GM03348 (cell line): Measurements from ENCODE around the gene SRCIN1.
"Not testable (repeated sequence)": the region's sequence is repeated elsewhere in the genome, so short reads cannot be mapped to it uniquely, and the experiment has no call there.

Experiments
- DNase-seq: peaks from one replicate; pipeline ENCODE4 v3.0.0; 2012; ENCODE audit warnings: low spot score

The SRCIN1 gene

GRCh38 chr17:38544839-38545209, 60.9 kb downstream of the SRCIN1 start:
- DNase-seq, result no peak

GRCh38 chr17:38544175-38544838, 61.4 kb downstream of the SRCIN1 start:
- no peak for DNase-seq

DNA sequence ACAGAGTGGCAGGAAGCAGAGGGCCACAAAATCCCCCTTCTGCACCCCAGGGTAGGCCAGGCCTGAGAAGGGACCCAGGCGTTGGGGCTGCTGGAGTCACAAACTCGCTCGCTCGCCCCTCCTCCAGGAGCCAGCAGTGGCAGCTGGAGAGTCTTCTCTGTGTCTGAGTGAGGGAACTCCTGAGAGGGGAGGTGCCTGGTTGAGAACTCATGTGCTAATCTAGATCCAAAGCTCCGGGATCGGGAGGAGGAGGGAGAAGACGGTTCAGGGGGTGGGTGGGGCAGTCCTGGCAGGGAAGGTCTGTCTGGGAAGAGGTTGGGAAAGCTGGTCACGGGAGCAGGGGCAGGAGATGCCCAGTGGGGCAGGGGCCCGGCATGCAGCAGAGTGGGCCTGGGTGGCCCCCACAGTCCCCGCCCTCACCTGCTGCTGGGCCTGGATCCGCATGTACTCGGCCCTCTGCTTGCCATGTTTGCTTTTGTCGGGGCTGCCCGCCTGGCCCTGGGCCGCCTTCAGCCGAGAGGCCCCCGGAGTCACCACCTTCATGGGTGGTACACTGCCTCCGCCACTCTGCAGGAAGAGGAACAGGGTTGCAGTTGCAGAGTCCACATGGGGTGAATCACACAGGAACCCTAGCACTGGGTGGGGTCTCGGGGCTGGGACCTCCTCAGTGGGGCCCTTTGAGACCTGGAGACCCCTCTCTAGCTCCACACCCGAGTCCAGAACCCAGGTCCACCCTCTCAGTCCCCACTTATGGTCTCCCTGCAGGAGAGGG, 62.2 kb downstream of the SRCIN1 start:
- DNase-seq, result no peak

GRCh38 chr17:38542286-38542685, 63.5 kb downstream of the SRCIN1 start:
- no peak for DNase-seq

DNA sequence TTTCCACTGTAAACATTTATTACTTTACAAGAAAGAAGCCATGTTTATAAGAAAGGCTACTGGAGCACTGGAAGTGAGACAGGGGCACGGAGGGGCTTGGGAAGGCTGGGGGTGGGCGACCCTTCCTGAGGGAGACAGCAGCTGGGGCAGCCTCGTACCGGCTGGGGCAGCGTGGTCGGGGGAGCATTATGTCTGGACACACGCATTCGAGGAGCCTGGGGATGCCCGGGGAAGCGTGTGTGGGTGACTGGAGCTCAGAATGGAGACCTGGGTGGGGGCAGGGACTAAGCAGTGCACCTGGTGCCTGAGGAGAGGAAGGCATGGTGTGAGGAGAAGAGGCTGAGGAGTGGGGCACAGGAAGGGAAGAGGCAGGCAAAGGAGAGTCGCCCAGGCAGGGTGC, 64.5 kb downstream of the SRCIN1 start:
- no peak for DNase-seq

- no peak for DNase-seq
Observed at GRCh38 chr17:38540514-38541045, 65.2 kb downstream of the SRCIN1 start.

- no peak for DNase-seq
Observed at GRCh38 chr17:38539386-38539785, 66.4 kb downstream of the SRCIN1 start.

GRCh38 chr17:38538906-38539305, 66.8 kb downstream of the SRCIN1 start:
- DNase-seq, result no peak

- no peak for DNase-seq
Observed at GRCh38 chr17:38536661-38537060, 69.1 kb downstream of the SRCIN1 start.

DNA sequence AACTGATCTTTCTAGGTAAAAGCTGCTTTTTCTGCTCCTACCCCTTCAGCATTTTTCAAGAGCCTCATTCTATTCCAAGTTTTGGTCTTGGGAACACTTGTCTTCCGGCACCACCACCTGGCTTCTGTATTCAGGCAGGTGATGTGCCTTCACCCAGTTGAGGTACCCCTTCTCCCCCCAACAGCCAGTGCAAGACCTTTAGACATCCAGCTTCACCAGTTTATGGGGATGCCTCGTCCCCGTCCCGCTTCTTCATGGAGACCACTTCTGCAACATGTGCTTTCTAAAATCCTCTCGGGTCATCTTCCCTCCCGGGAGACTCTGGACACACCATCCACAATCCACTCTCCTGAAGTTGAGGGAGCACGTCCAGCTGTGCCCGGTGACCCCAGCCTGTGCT, 69.9 kb downstream of the SRCIN1 start:
- no peak for DNase-seq

DNA sequence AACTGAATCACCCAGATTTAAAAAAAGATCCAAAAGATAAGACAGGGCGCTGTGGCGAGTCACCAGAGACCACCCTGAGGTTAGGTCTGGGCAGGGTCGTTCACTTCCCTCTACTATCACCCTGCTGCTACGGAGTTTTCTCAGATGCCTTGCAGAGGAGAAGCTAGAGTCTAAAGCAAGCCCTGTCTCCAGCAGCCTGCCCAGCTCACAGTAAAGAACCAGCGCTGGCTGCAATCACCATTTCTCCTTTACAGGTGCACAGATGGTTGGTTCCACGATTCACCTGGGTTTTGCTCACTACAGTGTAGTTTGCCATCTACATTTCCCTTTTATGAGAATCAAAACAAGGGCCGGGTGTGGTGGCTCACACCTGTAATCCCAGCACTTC, 71.3 kb downstream of the SRCIN1 start:
- no peak for DNase-seq

- no peak for DNase-seq
Observed at GRCh38 chr17:38533866-38534497, 71.8 kb downstream of the SRCIN1 start.

DNA sequence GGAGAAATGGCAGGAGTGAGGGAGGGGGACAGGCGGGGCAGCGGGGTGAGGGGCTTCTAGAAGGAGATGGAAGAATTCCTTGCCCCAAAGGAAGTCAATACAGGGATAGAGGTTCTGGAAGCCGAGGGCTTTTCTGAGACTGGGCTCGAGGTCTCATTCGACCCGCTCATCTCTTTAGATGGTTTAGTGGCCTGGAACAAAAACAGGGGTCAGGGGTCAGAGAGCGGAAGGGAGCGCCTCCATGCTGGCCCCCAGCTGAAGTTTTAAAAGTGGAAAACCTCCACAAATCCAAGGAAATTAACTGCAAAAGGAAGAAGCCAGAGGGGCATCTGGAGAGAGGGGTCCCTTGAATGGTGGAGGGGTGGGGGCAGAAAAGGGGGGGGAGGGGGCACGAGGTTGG, 72.5 kb downstream of the SRCIN1 start:
- no peak for DNase-seq

GRCh38 chr17:38532451-38532850, 73.3 kb downstream of the SRCIN1 start:
- no peak for DNase-seq

DNA sequence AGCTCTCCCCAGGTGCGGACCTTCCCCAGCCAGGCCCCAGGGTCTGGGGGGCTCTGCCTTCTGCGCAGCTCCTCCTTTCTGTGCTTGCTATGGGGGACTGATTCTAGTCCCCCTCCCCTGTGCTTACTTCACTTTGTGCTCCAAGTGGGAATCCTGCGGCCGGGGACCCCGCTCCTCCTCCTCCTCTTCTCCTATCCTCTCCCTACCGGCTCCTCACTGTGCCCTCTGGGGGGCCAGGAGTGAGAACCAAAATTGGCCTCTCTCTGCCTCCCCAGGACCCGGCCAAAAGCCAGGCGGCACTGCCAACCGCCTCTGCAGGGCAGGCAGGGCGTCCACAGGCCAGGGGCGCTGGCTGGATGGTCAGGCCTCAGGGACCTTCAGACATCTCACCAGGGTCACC, 74.0 kb downstream of the SRCIN1 start:
- DNase-seq, result not testable (repeated sequence)

DNA sequence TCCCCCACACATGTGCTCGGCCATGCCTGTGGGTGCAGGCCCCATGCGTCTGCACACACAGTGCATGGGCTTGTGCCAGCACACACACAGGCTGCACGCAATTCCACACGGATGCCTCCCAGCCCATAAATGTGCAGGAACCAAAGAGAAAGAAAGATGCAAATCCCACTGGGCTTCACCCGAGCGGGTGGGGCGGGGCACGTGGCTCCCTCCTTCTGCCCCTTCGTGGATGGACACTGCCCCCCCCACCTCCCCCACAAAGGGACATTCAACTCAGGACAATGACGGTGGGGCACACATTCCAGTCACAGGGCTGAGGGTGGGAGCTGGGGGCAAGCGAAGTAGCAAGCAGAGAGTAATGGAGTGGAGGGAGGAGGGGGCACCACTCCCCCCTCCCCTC, 74.9 kb downstream of the SRCIN1 start:
- not testable (repeated sequence) for DNase-seq

GRCh38 chr17:38528141-38528540, 77.6 kb downstream of the SRCIN1 start:
- DNase-seq, result not testable (repeated sequence)

DNA sequence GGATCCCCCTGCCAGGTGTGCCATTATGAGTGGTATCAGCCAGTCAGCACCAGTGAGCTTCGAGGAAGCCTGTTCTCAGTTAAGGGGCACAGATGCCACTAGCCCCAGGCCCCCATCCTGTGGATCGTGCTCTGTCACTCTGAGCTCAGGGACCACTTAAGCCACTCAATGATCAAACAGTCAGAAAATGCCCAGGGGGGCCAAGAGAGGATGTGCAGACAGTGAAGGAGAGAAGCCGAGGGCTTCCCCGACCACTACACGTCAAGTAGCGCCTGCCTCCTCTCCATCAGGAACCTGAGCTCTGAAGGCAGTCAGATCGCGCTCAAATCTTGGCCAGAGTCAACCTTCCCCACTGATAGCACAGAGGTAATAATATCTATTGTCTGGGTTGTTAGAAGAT, 79.2 kb downstream of the SRCIN1 start:
- DNase-seq, result not testable (repeated sequence)

GRCh38 chr17:38512473-38513058, 93.2 kb downstream of the SRCIN1 start:
- DNase-seq, result no peak

- peak; percentile 83 for DNase-seq
Observed at GRCh38 chr17:38511150-38512108, 94.3 kb downstream of the SRCIN1 start.

- no peak for DNase-seq
Observed at GRCh38 chr17:38510421-38511149, 95.2 kb downstream of the SRCIN1 start.
